Uterus (tissue), 4 donors: Measurements from ENCODE around the gene PRX. TPM values are rescaled to one million over a fixed set of nuclear protein-coding genes. Genes with fewer than 3 reads are reported as not detected.
A peak's percentile ranks its signal among the peaks of the same experiment; 100 is the strongest.
"Not testable (repeated sequence)": the region's sequence is repeated elsewhere in the genome, so short reads cannot be mapped to it uniquely, and the experiment has no call there.

Source experiments
- DNase-seq, 2 donors: peaks; one replicate each; pipeline ENCODE4 v3.0.0-alpha.2; 2019 to 2020
- H3K27ac ChIP-seq, 2 donors: fragments of 200-600 bp; sonication (generic); 1 replicate in 1 of 2; 2 replicates in 1 of 2; pipeline ENCODE4 v1.5.1; 2016 to 2018
- H3K27me3 ChIP-seq, 2 donors: fragments of 200-600 bp; sonication (generic); one replicate each; pipeline ENCODE4 v1.5.1; 2018 to 2019; ENCODE audit warnings: control low read depth in 1 of 2
- H3K36me3 ChIP-seq, 2 donors: fragments of 200-600 bp; sonication (generic); one replicate each; pipeline ENCODE4 v1.5.1; 2019; ENCODE audit warnings: control low read depth in 1 of 2
- H3K4me1 ChIP-seq, 2 donors: fragments of 200-600 bp; sonication (generic); one replicate each; pipeline ENCODE4 v1.5.1; 2018 to 2019; ENCODE audit warnings: control low read depth in 1 of 2
- H3K4me3 ChIP-seq, 2 donors: fragments of 200-600 bp; sonication (generic); 1 replicate in 1 of 2; 2 replicates in 1 of 2; pipeline ENCODE4 v1.5.1; 2018 to 2019; ENCODE audit warnings: mild to moderate bottlenecking in 1 of 2
- H3K9me3 ChIP-seq, 2 donors: fragments of 200-600 bp; sonication (generic); one replicate each; pipeline ENCODE4 v1.5.1; 2019; ENCODE audit warnings: control low read depth in 1 of 2
- POLR2A ChIP-seq, 2 donors: fragments of 450-650 bp; IDR thresholded peaks; one replicate each; pipeline ENCODE4 v1.6.1; 2016; ENCODE audit warnings: antibody characterized with exemption in 2 of 2, mild to moderate bottlenecking in 1 of 2, moderate library complexity in 1 of 2
- intact Hi-C: fragments of 100-400 bp; cut with DNase I; formaldehyde crosslinking; loops from one replicate; pipeline ENCODE4 v1.15.1; 2023; ENCODE audit warnings: low total_unique reads
- total RNA-seq, 4 donors: library from RNA; depleted of rRNA in 3 of 4; stranded (reverse); fragments of >200 nt in 3 of 4; gene quantifications; one replicate each; pipeline versions ENCODE4 v1.1.0 to v1.2.4, GENCODE V29; 2014 to 2023
- TF ChIP-seq, protein P1 (sequence below), 4 experiments: fragments of 200-600 bp in 2 of 4; fragments of 450-650 bp in 2 of 4; sonication (generic) in 2 of 4; IDR thresholded peaks; one replicate each; pipeline ENCODE4 v1.5.1; 2016 to 2019; ENCODE audit warnings: antibody characterized with exemption in 4 of 4, mild to moderate bottlenecking in 2 of 4, moderate library complexity in 1 of 4
- donor health status: DM: yes; HTN: yes; CAD: no.

The PRX gene
- total RNA-seq, 4 donors from 2014 or later = 3.3 to 7.5 (median 4.8) TPM

DNA sequence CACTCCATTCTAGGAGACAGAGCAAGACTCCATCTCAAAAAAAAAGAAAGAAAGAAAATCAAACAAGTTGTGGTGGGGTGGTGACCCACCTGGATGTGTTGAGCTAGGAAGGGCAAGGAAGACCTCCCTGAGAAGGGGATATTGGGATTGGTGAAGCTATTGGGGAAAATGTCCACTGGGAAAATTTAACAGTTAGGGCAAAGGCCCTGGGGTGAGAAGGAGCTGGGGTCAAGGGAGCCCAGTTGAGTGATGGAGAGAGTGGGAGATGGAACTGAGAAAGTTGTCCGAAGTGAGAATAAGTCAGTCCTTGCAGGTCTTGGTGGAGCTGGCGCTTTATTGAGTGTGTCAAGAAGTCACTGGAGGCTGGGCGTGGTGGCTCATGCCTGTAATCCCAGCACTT, 25.1 kb upstream of the PRX start:
- H3K9me3 ChIP-seq = no peaks in the 10 kb centered on the region
- H3K4me1 ChIP-seq = peaks cover 0 to 9% of the 10 kb centered on the region in 2 donors
- TF ChIP-seq POLR2A (IDR thresholded peaks at IDR 0.05) = no peak
- TF ChIP-seq, protein P1, sequence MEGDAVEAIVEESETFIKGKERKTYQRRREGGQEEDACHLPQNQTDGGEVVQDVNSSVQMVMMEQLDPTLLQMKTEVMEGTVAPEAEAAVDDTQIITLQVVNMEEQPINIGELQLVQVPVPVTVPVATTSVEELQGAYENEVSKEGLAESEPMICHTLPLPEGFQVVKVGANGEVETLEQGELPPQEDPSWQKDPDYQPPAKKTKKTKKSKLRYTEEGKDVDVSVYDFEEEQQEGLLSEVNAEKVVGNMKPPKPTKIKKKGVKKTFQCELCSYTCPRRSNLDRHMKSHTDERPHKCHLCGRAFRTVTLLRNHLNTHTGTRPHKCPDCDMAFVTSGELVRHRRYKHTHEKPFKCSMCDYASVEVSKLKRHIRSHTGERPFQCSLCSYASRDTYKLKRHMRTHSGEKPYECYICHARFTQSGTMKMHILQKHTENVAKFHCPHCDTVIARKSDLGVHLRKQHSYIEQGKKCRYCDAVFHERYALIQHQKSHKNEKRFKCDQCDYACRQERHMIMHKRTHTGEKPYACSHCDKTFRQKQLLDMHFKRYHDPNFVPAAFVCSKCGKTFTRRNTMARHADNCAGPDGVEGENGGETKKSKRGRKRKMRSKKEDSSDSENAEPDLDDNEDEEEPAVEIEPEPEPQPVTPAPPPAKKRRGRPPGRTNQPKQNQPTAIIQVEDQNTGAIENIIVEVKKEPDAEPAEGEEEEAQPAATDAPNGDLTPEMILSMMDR (IDR thresholded peaks at IDR 0.05) = no peak
- H3K36me3 ChIP-seq = no peaks in the 10 kb centered on the region
- DNase-seq = no peak
- intact Hi-C loops = no loop called here
- no peak overlapping the region for H3K27ac ChIP-seq
- H3K4me3 ChIP-seq = no peak overlapping the region
- no peaks in the 10 kb centered on the region for H3K27me3 ChIP-seq

DNA sequence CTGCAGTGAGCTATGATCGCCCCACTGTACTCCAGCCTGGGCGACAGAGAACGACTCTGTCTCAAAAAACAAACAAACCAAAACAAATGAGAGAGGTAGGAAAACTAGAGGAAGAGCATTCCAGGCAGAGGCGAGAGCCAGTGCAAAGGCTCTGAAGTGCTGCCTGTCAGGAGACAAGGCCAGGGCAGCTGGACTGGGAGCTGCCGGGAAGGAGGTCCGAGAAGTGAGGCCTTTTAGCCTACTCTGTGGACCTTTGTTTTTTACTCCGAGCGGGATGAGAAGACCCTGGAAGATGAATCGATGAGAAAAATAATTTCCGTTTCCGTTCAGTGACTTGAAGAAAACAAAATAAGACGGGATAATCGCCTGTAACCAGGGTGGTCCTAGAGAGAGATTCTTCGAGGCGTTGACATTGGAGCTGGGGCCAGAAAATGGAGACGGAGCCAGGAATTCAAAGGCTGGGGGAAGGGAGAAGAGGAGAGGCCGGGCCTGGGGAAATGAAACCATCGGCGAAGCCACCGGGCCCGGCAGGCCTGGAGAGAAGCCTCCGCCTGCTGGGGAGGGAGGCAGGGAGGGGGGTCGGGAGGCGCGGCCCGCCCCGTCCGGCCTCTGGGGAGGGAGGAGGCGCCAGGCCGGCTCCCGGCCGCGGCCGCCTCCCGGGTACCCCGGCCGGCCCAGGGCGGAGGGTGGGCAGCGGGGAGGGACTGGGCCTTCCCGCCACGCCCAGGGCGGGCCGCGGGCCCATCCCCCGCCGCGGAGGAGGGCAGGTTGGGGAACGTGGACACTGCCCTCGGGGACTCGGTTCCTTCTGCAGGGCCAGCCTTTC, 20.4 kb upstream of the PRX start:
- Histone ChIP-seq H3K9me3 (no peaks in the 10 kb centered on the region), H3K4me3 (peak overlapping the region; percentile 38 to 46), H3K27ac (peak overlapping the region; percentile 92 to 99), H3K4me1 (peaks cover 0 to 3% of the 10 kb centered on the region in 2 donors), H3K27me3 (no peaks in the 10 kb centered on the region), H3K36me3 (no peaks in the 10 kb centered on the region)
- intact Hi-C loops = no loop called here
- TF ChIP-seq POLR2A (IDR thresholded peaks at IDR 0.05) = peak; percentile 45 to 68
- TF ChIP-seq, protein P1 (IDR thresholded peaks at IDR 0.05) = no peak
- peak; percentile 90 to 92 for DNase-seq

DNA sequence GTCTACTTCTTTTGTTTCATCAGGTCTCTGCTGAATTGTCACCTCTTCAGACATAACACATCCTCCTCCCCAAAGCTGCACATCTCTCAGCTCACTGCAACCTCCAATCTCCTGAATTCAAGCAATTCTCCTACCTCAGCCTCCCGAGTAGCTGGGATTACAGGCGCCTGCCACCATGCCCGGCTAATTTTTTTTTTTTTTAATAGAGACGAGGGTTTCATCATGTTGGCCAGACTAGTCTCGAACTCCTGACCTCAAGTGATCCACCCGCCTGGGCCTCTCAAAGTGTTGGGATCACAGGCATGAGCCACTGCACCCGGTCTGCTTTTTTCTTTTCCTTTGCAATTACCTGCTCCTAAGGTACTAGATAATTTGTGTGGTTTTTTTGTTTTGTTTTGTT, 19.6 kb upstream of the PRX start:
- intact Hi-C loops, H3K36me3 ChIP-seq, H3K27me3 ChIP-seq, H3K9me3 ChIP-seq, H3K4me1 ChIP-seq, DNase-seq: not testable (repeated sequence)
- Histone ChIP-seq H3K4me3 (peak overlapping the region; percentile 38 to 46), H3K27ac (peak overlapping the region; percentile 92 to 99)

DNA sequence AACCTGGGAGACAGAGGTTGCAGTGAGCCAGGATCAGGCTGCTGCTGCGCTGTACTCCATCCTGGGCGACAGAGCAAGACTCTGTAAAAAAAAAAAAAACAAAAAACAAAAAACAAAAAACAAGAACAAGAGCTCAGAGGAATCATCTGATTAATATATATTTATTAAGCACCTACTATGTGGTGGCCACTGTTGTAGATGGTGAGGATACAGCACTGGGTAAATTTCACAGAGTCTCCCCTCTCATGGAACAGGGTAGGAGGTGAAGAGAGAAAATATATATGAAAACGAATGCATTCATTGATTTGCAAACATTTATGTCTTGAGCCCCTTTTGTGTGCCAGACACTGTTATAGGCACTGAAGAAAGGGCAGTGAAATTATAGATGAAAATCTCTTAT, 18.5 kb upstream of the PRX start:
- peak overlapping the region; percentile 92 to 99 for H3K27ac ChIP-seq

DNA sequence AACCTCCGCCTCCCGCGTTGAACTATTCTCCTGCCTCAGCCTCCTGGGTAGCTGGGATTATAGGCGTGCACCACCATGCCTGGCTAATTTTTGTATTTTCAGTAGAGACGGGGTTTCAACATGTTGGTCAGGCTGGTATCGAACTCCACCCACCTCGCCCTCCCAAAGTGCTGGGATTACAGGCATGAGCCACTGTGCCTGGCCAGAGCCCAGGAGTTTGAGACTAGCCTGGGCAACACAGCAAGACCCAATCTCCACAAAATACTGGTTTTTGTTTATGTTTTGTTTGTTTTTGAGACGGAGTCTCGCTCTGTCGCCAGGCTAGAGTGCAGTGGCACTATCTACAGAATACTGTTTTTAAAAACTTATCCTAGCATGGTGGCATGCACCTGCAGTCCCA, 17.1 kb upstream of the PRX start:
- H3K27ac ChIP-seq, H3K27me3 ChIP-seq, H3K36me3 ChIP-seq, intact Hi-C loops, H3K4me3 ChIP-seq, H3K9me3 ChIP-seq, H3K4me1 ChIP-seq, DNase-seq: not testable (repeated sequence)

More for the DNA sequence above, 18.5 kb upstream of the PRX start:
- H3K27me3 ChIP-seq = no peaks in the 10 kb centered on the region
- TF ChIP-seq, protein P1 (IDR thresholded peaks at IDR 0.05) = no peak
- no peak for TF ChIP-seq POLR2A (IDR thresholded peaks at IDR 0.05)
- no peaks in the 10 kb centered on the region for H3K36me3 ChIP-seq
- H3K9me3 ChIP-seq = no peaks in the 10 kb centered on the region
- peaks cover 0 to 3% of the 10 kb centered on the region in 2 donors for H3K4me1 ChIP-seq
- intact Hi-C loops = no loop called here
- no peak overlapping the region for H3K4me3 ChIP-seq
- DNase-seq = no peak

DNA sequence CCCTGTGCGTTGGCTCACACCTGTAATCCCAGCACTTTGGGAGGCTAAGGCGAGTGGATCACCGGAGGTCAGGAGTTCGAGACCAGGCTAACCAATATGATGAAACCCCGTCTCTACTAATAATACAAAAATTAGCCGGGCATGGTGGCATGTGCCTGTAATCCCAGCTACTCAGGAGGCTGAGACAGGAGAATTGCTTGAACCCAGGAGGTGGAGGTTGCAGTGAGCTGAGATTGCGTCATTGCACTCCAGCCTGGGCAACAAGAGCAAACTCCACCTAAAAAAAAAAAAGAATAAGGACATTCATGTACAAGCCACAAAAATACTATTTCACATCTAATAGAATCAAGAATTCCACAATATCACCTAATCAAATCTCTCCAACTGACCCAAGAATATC, 15.0 kb upstream of the PRX start:
- H3K4me1 ChIP-seq, DNase-seq, intact Hi-C loops, H3K9me3 ChIP-seq, H3K27ac ChIP-seq, H3K36me3 ChIP-seq, H3K27me3 ChIP-seq, H3K4me3 ChIP-seq: not testable (repeated sequence)
